Measurements from ENCODE around the gene CCNG1. TPM values are rescaled to one million over a fixed set of nuclear protein-coding genes. Genes with fewer than 3 reads are reported as not detected.

Gene CCNG1
- total RNA-seq, 3 donors from 2014 or later (not counting 1 experiment from before 2014, with no cell fraction given): 71.7 to 100 (median 78.7) TPM

DNA sequence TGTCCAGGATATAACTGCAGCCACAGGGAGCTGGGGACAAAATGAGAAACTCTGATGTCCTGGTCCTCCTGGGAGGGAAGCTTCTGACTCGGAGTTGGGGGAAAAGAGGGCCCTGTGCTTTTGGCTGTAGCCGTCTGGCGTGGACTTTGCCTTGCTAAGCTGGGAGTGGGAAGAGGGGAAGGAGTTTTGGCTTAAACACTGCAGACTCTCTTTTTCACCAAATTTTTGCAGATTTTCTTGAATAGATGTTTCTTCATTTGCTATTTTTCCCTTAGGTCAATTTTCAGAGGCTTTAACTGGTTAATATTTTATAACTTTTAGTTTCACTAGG is 52.3 kb downstream of the CCNG1 start:
- no peak overlapping the region for H3K27ac Mint-ChIP-seq
- TF ChIP-seq, protein P1, sequence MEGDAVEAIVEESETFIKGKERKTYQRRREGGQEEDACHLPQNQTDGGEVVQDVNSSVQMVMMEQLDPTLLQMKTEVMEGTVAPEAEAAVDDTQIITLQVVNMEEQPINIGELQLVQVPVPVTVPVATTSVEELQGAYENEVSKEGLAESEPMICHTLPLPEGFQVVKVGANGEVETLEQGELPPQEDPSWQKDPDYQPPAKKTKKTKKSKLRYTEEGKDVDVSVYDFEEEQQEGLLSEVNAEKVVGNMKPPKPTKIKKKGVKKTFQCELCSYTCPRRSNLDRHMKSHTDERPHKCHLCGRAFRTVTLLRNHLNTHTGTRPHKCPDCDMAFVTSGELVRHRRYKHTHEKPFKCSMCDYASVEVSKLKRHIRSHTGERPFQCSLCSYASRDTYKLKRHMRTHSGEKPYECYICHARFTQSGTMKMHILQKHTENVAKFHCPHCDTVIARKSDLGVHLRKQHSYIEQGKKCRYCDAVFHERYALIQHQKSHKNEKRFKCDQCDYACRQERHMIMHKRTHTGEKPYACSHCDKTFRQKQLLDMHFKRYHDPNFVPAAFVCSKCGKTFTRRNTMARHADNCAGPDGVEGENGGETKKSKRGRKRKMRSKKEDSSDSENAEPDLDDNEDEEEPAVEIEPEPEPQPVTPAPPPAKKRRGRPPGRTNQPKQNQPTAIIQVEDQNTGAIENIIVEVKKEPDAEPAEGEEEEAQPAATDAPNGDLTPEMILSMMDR (IDR thresholded peaks at IDR 0.05): no peak
- DNase-seq: no peak
- no peak overlapping the region for H3K27ac ChIP-seq (ENCODE audit: low read length)
- no peak overlapping the region for H3K4me3 ChIP-seq (ENCODE audit: low read length)
- no peaks in the 10 kb centered on the region for H3K9me3 ChIP-seq (ENCODE audit: control insufficient read depth, insufficient read depth, low read length)
- 99% methylated on average over 3 of the region's 3 CpGs for WGBS (ENCODE audit: insufficient coverage)
- intact Hi-C loops (cut with micrococcal nuclease): no loop called here
- no peaks in the 10 kb centered on the region for H3K9me3 Mint-ChIP-seq
- no peaks in the 10 kb centered on the region for H3K27me3 Mint-ChIP-seq (ENCODE audit: low read depth in 2 of 2)
- no peaks in the 10 kb centered on the region for H3K27me3 ChIP-seq (ENCODE audit: control insufficient read depth, insufficient read depth, low read length)
- H3K4me1 ChIP-seq (ENCODE audit: control insufficient read depth, insufficient read depth, low read length): no peaks in the 10 kb centered on the region
- no peaks in the 10 kb centered on the region for H3K4me1 Mint-ChIP-seq
- H3K36me3 ChIP-seq (ENCODE audit: control insufficient read depth, insufficient read depth, low read length): no peaks in the 10 kb centered on the region
- no peaks in the 10 kb centered on the region for H3K36me3 Mint-ChIP-seq
- no peak overlapping the region for H3K4me3 Mint-ChIP-seq
- ATAC-seq: no peak

Other genes starting within 250 kb of the CCNG1 start
- gene NUDCD2, start 22.5 kb downstream of the CCNG1 start, total RNA-seq: 10 to 100 TPM; 13.2 to 24.7 (median 21.7) TPM
- under 1 TPM; 0.42 to 0.70 (median 0.63) TPM for gene HMMR, start 23.0 kb downstream of the CCNG1 start, total RNA-seq
- gene MAT2B, start 68.0 kb downstream of the CCNG1 start, total RNA-seq: 10 to 100 TPM; 68.5 to 99.0 (median 80.7) TPM